Liver (tissue), 9 donors: ENCODE measurements around the gene MEIG1. TPM values are rescaled to one million over a fixed set of nuclear protein-coding genes. Genes with fewer than 3 reads are reported as not detected.

Source experiments
- DNase-seq: peaks from one replicate; pipeline ENCODE4 v3.0.0-alpha.2; 2017; ENCODE audit warnings: low spot score
- H3K27ac ChIP-seq, 2 donors: one replicate each; pipeline ENCODE4 v1.7.0; 2013; ENCODE audit warnings: inconsistent platforms in 2 of 2, low read length in 2 of 2, control low read depth in 1 of 2, low read depth in 1 of 2, mild to moderate bottlenecking in 1 of 2
- H3K27me3 ChIP-seq, 4 donors: one replicate each; pipeline versions ENCODE4 v1.6.1 to v1.7.0; 2013; ENCODE audit warnings: low read length in 3 of 4, inconsistent platforms in 1 of 4, mild to moderate bottlenecking in 1 of 4, moderate library complexity in 1 of 4; ENCODE audit not compliant: control insufficient read depth in 4 of 4, insufficient read depth in 4 of 4
- H3K36me3 ChIP-seq, 4 donors: one replicate each; pipeline versions ENCODE4 v1.6.1 to v1.7.0; 2013; ENCODE audit warnings: low read length in 3 of 4, mild to moderate bottlenecking in 3 of 4, low read depth in 1 of 4, moderate library complexity in 1 of 4; ENCODE audit not compliant: control insufficient read depth in 4 of 4, insufficient read depth in 3 of 4
- H3K4me1 ChIP-seq, 4 donors: one replicate each; pipeline versions ENCODE4 v1.6.1 to v1.7.0; 2013; ENCODE audit warnings: low read length in 3 of 4, mild to moderate bottlenecking in 3 of 4, moderate library complexity in 1 of 4; ENCODE audit not compliant: control insufficient read depth in 4 of 4, insufficient read depth in 4 of 4
- H3K4me3 ChIP-seq, 3 donors: one replicate each; pipeline versions ENCODE4 v1.6.1 to v1.7.0; 2013; ENCODE audit warnings: low read length in 3 of 3, control low read depth in 1 of 3, low read depth in 1 of 3, mild to moderate bottlenecking in 1 of 3
- H3K9ac ChIP-seq, 2 donors: one replicate each; pipeline ENCODE4 v1.7.0; 2013; ENCODE audit warnings: low read length in 2 of 2, mild to moderate bottlenecking in 2 of 2, moderate library complexity in 2 of 2, control low read depth in 1 of 2, low read depth in 1 of 2
- H3K9me3 ChIP-seq, 4 donors: one replicate each; pipeline versions ENCODE4 v1.6.1 to v1.7.0; 2013; ENCODE audit warnings: low read length in 3 of 4; ENCODE audit not compliant: control insufficient read depth in 4 of 4
- ATF3 ChIP-seq: IDR thresholded peaks from 2 replicates; pipeline ENCODE4 v1.6.1; 2016; ENCODE audit warnings: antibody characterized with exemption
- CTCF ChIP-seq: fragments of 150-350 bp; IDR thresholded peaks from 2 replicates; pipeline ENCODE4 v1.5.1; 2017; ENCODE audit warnings: improper control_type of control experiment, low read depth, low read length; ENCODE audit not compliant: missing input control
- EGR1 ChIP-seq, 2 donors: IDR thresholded peaks; 2 replicates each; pipeline ENCODE4 v1.6.1; 2016 to 2018; ENCODE audit warnings: antibody characterized with exemption in 2 of 2, low read depth in 2 of 2
- FOXA1 ChIP-seq: IDR thresholded peaks from 2 replicates; pipeline ENCODE4 v1.6.1; 2016; ENCODE audit warnings: antibody characterized with exemption
- GABPA ChIP-seq, 2 donors: IDR thresholded peaks in 1 of 2; conservative IDR thresholded peaks in 1 of 2; 2 replicates each; pipeline ENCODE4 v1.6.1; 2016; ENCODE audit warnings: antibody characterized with exemption in 2 of 2, mild to moderate bottlenecking in 1 of 2, moderate library complexity in 1 of 2
- HNF4A ChIP-seq, 2 donors: conservative IDR thresholded peaks; 2 replicates each; pipeline ENCODE4 v1.6.1; 2016; ENCODE audit warnings: antibody characterized with exemption in 2 of 2, mild to moderate bottlenecking in 2 of 2
- HNF4G ChIP-seq: IDR thresholded peaks from 2 replicates; pipeline ENCODE4 v1.6.1; 2016; ENCODE audit warnings: antibody characterized with exemption
- JUND ChIP-seq, 2 donors: IDR thresholded peaks; 2 replicates each; pipeline ENCODE4 v1.6.1; 2016; ENCODE audit warnings: antibody characterized with exemption in 2 of 2
- MAX ChIP-seq: IDR thresholded peaks from 2 replicates; pipeline ENCODE4 v1.6.1; 2016; ENCODE audit warnings: antibody characterized with exemption
- NR2F2 ChIP-seq: IDR thresholded peaks from 2 replicates; pipeline ENCODE4 v1.6.1; 2016; ENCODE audit warnings: antibody characterized with exemption
- RAD21 ChIP-seq, 2 donors: IDR thresholded peaks; 2 replicates each; pipeline ENCODE4 v1.6.1; 2016; ENCODE audit warnings: antibody characterized with exemption in 2 of 2, mild to moderate bottlenecking in 2 of 2
- REST ChIP-seq: IDR thresholded peaks from 2 replicates; pipeline ENCODE4 v1.6.1; 2016; ENCODE audit warnings: antibody characterized with exemption, mild to moderate bottlenecking
- RXRA ChIP-seq, 2 donors: IDR thresholded peaks; 2 replicates each; pipeline ENCODE4 v1.6.1; 2017 to 2018; ENCODE audit warnings: antibody characterized with exemption in 2 of 2, mild to moderate bottlenecking in 1 of 2
- SP1 ChIP-seq: IDR thresholded peaks from 2 replicates; pipeline ENCODE4 v1.6.1; 2018; ENCODE audit warnings: antibody characterized with exemption, mild to moderate bottlenecking
- TAF1 ChIP-seq: conservative IDR thresholded peaks from 2 replicates; pipeline ENCODE4 v1.6.1; 2016; ENCODE audit warnings: antibody characterized with exemption, mild to moderate bottlenecking
- YY1 ChIP-seq: IDR thresholded peaks from 2 replicates; pipeline ENCODE4 v1.6.1; 2016; ENCODE audit warnings: antibody characterized with exemption, mild to moderate bottlenecking
- WGBS: extraction: QIAGEN DNeasy Blood & Tissue Kit; methylation state at CpG from one replicate; pipeline ENCODE4 v1.1.7; 2013; 5-methylcytosine and 5-hydroxymethylcytosine counted together
- polyA plus RNA-seq, 2 donors: library from polyadenylated mRNA; stranded (reverse) in 1 of 2; unstranded in 1 of 2; fragments of 200-250 nt in 1 of 2; fragments of >200 nt in 1 of 2; fragmentation: Nextera tagmentation in 1 of 2; extraction: Ambion mirVana in 1 of 2; gene quantifications; one replicate each; pipeline versions ENCODE4 v1.2.1 to v1.2.3, GENCODE V29; 2013 to 2015
- total RNA-seq, 2 donors: library from RNA; depleted of rRNA; stranded (reverse); fragments of >200 nt; gene quantifications; one replicate each; pipeline ENCODE4 v1.2.3, GENCODE V29; 2014
- donor health status: healthy.
- donor health status: healthy.
- donor health status: healthy.
- donor health status: healthy.
- donor health status: healthy.

Gene MEIG1
- total and polyA plus RNA-seq, 4 donors, result 0.33 TPM; not detected in 3

GRCh38 chr10:14958872-14959220 is 342 bp upstream of the MEIG1 start:
- no peaks in the 10 kb centered on the region for H3K27me3 ChIP-seq
- no peak for DNase-seq
- H3K4me3 ChIP-seq, result peak overlapping the region; percentile 68 to 89 (median 71)
- no peaks in the 10 kb centered on the region for H3K36me3 ChIP-seq
- H3K9ac ChIP-seq, result peak overlapping the region in 1 of 2 donors; percentile 52
- TF ChIP-seq GABPA (IDR thresholded peaks at IDR 0.05 in 1 of 2, conservative IDR thresholded peaks at IDR 0.05 in 1 of 2) (no peak), FOXA1 (no peak), RAD21 (IDR thresholded peaks at IDR 0.05) (no peak), CTCF (no peak), HNF4G (no peak), MAX (no peak), TAF1 (no peak), YY1 (no peak), EGR1 (IDR thresholded peaks at IDR 0.05; ENCODE audit: low read depth in 2 of 2) (no peak), RXRA (IDR thresholded peaks at IDR 0.05) (no peak), JUND (IDR thresholded peaks at IDR 0.05) (no peak), SP1 (no peak), NR2F2 (no peak), HNF4A (conservative IDR thresholded peaks at IDR 0.05) (no peak), ATF3 (no peak)
- H3K4me1 ChIP-seq, result peaks cover 0 to 11% (median 2%) of the 10 kb centered on the region in 4 donors
- peak overlapping the region; percentile 94 to 98 for H3K27ac ChIP-seq
- no peaks in the 10 kb centered on the region for H3K9me3 ChIP-seq
- WGBS, result 39% methylated on average over 12 of the region's 12 CpGs

- WGBS, result 84% methylated on average over 2 of the region's 2 CpGs
- no peak overlapping the region for H3K27ac ChIP-seq
- H3K9me3 ChIP-seq, result no peaks in the 10 kb centered on the region
- TF ChIP-seq REST (no peak), NR2F2 (no peak), HNF4G (no peak)
- no peaks in the 10 kb centered on the region for H3K36me3 ChIP-seq
- no peak for DNase-seq
- no peaks in the 10 kb centered on the region for H3K27me3 ChIP-seq
- no peak overlapping the region for H3K9ac ChIP-seq
- H3K4me1 ChIP-seq, result no peaks in the 10 kb centered on the region
- no peak overlapping the region for H3K4me3 ChIP-seq
These were observed 8.7 kb downstream of the MEIG1 start for GRCh38 chr10:14967897-14968296.
